ENCODE data around the gene SRGAP2C.
"Not testable (repeated sequence)": the region's sequence is repeated elsewhere in the genome, so short reads cannot be mapped to it uniquely, and the experiment has no call there.

GRCh38 chr1:121365316-121365715, 180.5 kb downstream of the SRGAP2C start:
- TF ChIP-seq CTCF (IDR thresholded peaks at IDR 0.05); SMAD4 (CRISPR knock-in tag; IDR thresholded peaks at IDR 0.05); ATF3 (CRISPR knock-in tag; conservative IDR thresholded peaks at IDR 0.05); ZNF138 (CRISPR knock-in tag; conservative IDR thresholded peaks at IDR 0.05); E2F4 (CRISPR knock-in tag; IDR thresholded peaks at IDR 0.05; ENCODE audit: borderline replicate concordance, low read depth); FOXP4 (CRISPR knock-in tag; IDR thresholded peaks at IDR 0.05); TCF7 (CRISPR knock-in tag; IDR thresholded peaks at IDR 0.05; ENCODE audit: low read depth); ZNF281 (CRISPR knock-in tag; IDR thresholded peaks at IDR 0.05); SMAD3 (CRISPR knock-in tag; IDR thresholded peaks at IDR 0.05; ENCODE audit: borderline replicate concordance); ZBTB43 (CRISPR knock-in tag; IDR thresholded peaks at IDR 0.05); ATF2 (CRISPR knock-in tag; IDR thresholded peaks at IDR 0.05; ENCODE audit: borderline replicate concordance, low read depth): not testable (repeated sequence)

Measured in WTC11 (cell line).